Measurements from ENCODE around the gene SLC17A3. TPM values are rescaled to one million over a fixed set of nuclear protein-coding genes. Genes with fewer than 3 reads are reported as not detected.

SLC17A3 gene
- total RNA-seq, 1 donor from 2014 or later = 0.34 TPM

- Mint-ChIP-seq H3K4me3 (ENCODE audit: low read depth) (no peak overlapping the region), H3K27me3 (peaks cover 27% of the 10 kb centered on the region), H3K9me3 (ENCODE audit: low read depth) (peaks cover 8% of the 10 kb centered on the region), H3K27ac (no peak overlapping the region), H3K36me3 (ENCODE audit: insufficient read depth) (no peaks in the 10 kb centered on the region), H3K4me1 (ENCODE audit: low read depth) (peaks cover 26% of the 10 kb centered on the region)
- no peak for DNase-seq (ENCODE audit: low spot score, unreplicated experiment)
- TF ChIP-seq CTCF (IDR thresholded peaks at IDR 0.05; ENCODE audit: unreplicated experiment) = no peak
Observed at GRCh38 chr6:25863360-25863759, 10.7 kb downstream of the SLC17A3 start.

- peaks cover 38% of the 10 kb centered on the region for H3K27me3 Mint-ChIP-seq
- no peak for TF ChIP-seq CTCF (IDR thresholded peaks at IDR 0.05; ENCODE audit: unreplicated experiment)
- no peak overlapping the region for H3K4me3 Mint-ChIP-seq (ENCODE audit: low read depth)
- H3K36me3 Mint-ChIP-seq (ENCODE audit: insufficient read depth) = no peaks in the 10 kb centered on the region
- DNase-seq (ENCODE audit: low spot score, unreplicated experiment) = no peak
- peaks cover 26% of the 10 kb centered on the region for H3K4me1 Mint-ChIP-seq (ENCODE audit: low read depth)
- H3K27ac Mint-ChIP-seq = no peak overlapping the region
- H3K9me3 Mint-ChIP-seq (ENCODE audit: low read depth) = peaks cover 8% of the 10 kb centered on the region
Observed at GRCh38 chr6:25862199-25862598, 11.8 kb downstream of the SLC17A3 start.

DNA sequence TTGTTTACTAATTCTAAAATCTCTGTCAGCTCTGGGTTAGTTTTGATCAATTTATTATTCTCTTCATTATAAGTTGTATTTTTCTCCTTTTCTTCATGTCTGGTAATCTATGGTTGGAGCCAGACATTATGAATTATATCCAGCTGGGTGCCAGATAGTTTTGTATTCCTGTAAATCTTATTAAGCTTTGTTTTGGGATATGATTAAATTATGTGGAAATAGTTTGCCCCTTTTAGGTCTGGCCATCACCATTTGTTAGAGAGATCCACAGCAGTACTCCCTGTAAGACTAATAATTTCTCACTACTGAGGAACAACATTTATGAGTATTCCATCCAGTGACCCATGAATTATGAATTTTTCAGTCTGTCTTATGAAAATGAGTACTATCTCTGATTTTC lies 21.3 kb downstream of the SLC17A3 start:
- Mint-ChIP-seq H3K4me3 (ENCODE audit: low read depth) (no peak overlapping the region), H3K27me3 (peaks cover 6% of the 10 kb centered on the region), H3K4me1 (ENCODE audit: low read depth) (peaks cover 5% of the 10 kb centered on the region), H3K9me3 (ENCODE audit: low read depth) (peaks cover 6% of the 10 kb centered on the region), H3K27ac (no peak overlapping the region), H3K36me3 (ENCODE audit: insufficient read depth) (no peaks in the 10 kb centered on the region)
- DNase-seq (ENCODE audit: low spot score, unreplicated experiment) = no peak
- no peak for TF ChIP-seq CTCF (IDR thresholded peaks at IDR 0.05; ENCODE audit: unreplicated experiment)

DNA sequence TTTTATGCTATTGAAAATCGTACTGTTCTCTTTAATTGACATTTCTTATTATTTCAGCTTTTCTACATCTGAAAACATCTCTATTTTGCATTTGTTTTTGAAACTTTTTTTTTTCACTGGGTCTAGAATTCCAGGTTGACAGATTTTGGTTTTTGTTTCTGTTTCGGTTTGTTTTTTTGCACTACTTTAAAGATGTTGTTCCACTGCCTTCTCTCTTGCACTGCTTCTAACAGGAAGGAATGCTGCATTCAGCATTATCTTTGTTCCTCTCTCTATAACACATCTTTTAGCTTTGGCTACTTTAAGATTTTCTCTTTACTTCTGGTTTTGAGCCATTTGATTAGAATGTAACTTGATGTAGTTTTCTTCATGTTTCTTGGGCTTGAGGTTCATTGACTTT lies 22.1 kb downstream of the SLC17A3 start:
- Mint-ChIP-seq H3K27me3 (no peaks in the 10 kb centered on the region), H3K9me3 (ENCODE audit: low read depth) (peaks cover 9% of the 10 kb centered on the region), H3K4me3 (ENCODE audit: low read depth) (no peak overlapping the region), H3K27ac (no peak overlapping the region), H3K4me1 (ENCODE audit: low read depth) (peaks cover 5% of the 10 kb centered on the region), H3K36me3 (ENCODE audit: insufficient read depth) (peaks cover 1% of the 10 kb centered on the region)
- no peak for TF ChIP-seq CTCF (IDR thresholded peaks at IDR 0.05; ENCODE audit: unreplicated experiment)
- no peak for DNase-seq (ENCODE audit: low spot score, unreplicated experiment)

DNA sequence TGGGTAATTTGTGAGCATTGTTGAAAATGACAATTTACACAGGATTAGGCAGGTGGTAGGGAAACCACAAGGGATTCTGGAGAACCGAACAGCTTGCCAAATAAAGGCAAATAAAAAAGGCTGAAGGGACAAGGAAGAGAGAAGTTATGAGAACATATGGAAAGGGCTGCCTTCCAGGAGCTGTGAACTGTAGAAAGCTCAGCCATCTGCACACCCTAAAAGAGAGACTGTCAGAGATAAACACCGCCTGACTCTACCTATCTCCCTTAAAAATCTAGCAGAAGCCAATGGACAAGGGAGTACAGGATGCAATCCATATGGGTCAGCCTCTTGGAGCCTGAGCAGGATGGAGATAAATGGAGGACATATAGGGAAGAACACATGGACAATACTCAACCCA lies 29.5 kb downstream of the SLC17A3 start:
- Mint-ChIP-seq H3K4me3 (ENCODE audit: low read depth) (no peak overlapping the region), H3K36me3 (ENCODE audit: insufficient read depth) (peaks cover 1% of the 10 kb centered on the region), H3K9me3 (ENCODE audit: low read depth) (peaks cover 7% of the 10 kb centered on the region), H3K27ac (no peak overlapping the region), H3K4me1 (ENCODE audit: low read depth) (no peaks in the 10 kb centered on the region), H3K27me3 (no peaks in the 10 kb centered on the region)
- no peak for DNase-seq (ENCODE audit: low spot score, unreplicated experiment)
- TF ChIP-seq CTCF (IDR thresholded peaks at IDR 0.05; ENCODE audit: unreplicated experiment) = no peak
